ENCODE results near the gene KRT3.
"Not testable (repeated sequence)": the region's sequence is repeated elsewhere in the genome, so short reads cannot be mapped to it uniquely, and the experiment has no call there.

Gene KRT3

GRCh38 chr12:52796839-52797528, 1.1 kb upstream of the KRT3 start:
- DNase-seq = no peak

- no peak for DNase-seq
Measured at GRCh38 chr12:52796429-52796794, 495 bp upstream of the KRT3 start.

GRCh38 chr12:52795332-52795674, 614 bp downstream of the KRT3 start:
- DNase-seq = not testable (repeated sequence)

- no peak for DNase-seq
Measured at GRCh38 chr12:52794479-52795331, 1.2 kb downstream of the KRT3 start.

- no peak for DNase-seq
Measured at GRCh38 chr12:52792185-52793029, 3.5 kb downstream of the KRT3 start.

- no peak for DNase-seq
Measured at GRCh38 chr12:52791271-52792184, 4.4 kb downstream of the KRT3 start.

- DNase-seq = no peak
Measured at GRCh38 chr12:52790427-52791270, 5.3 kb downstream of the KRT3 start.

- no peak for DNase-seq
Measured at GRCh38 chr12:52789637-52790426, 6.1 kb downstream of the KRT3 start.

GRCh38 chr12:52788876-52789636, 6.9 kb downstream of the KRT3 start:
- DNase-seq = no peak

- DNase-seq = no peak
Measured at GRCh38 chr12:52788192-52788875, 7.6 kb downstream of the KRT3 start.

GRCh38 chr12:52787324-52788191, 8.4 kb downstream of the KRT3 start:
- no peak for DNase-seq

GRCh38 chr12:52784909-52785308, 11.0 kb downstream of the KRT3 start:
- no peak for DNase-seq

- DNase-seq = no peak
Measured at GRCh38 chr12:52783563-52784316, 12.2 kb downstream of the KRT3 start.

- DNase-seq = no peak
Measured at GRCh38 chr12:52782502-52782901, 13.4 kb downstream of the KRT3 start.

- no peak for DNase-seq
Measured at GRCh38 chr12:52781399-52782082, 14.4 kb downstream of the KRT3 start.

- no peak for DNase-seq
Measured at GRCh38 chr12:52779914-52780313, 16.0 kb downstream of the KRT3 start.

- no peak for DNase-seq
Measured at GRCh38 chr12:52778833-52779232, 17.1 kb downstream of the KRT3 start.

Measured in activated CD4-positive, alpha-beta T cell treated with anti-CD3 and anti-CD28 coated beads, Interleukin-2, amount 50 U/mL, for 1 hour (primary cell).